IPS-11a (cell line): ENCODE measurements around the gene AJAP1.

Source experiments
- H3K4me3 ChIP-seq: one replicate; pipeline ENCODE4 v1.5.1; 2013; ENCODE audit warnings: low read depth, low read length, control low read depth

Gene AJAP1

DNA sequence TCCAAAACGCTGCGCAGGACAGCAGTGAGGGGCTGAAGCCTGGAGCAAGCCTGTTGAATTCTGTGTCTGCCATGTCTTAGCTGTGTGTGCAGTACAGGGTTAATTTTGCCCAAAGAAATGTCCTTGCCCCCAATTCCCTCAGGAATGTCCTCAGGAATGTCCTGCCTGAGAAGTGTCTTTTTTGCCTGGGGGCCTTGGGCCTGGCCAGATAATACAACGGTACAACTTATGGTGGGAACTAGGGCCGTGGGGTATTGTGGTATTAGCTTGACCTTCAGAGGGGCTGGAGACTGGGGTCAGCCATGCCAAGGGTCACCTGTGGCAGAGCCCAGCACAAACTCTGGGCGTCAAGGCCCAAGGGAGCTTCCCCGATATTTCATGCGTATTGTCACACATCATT, 107.7 kb downstream of the AJAP1 start:
- no peak overlapping the region for H3K4me3 ChIP-seq

- no peak overlapping the region for H3K4me3 ChIP-seq
These were observed 112.9 kb downstream of the AJAP1 start for GRCh38 chr1:4767308-4767707.

GRCh38 chr1:4768553-4768952, 114.1 kb downstream of the AJAP1 start:
- no peak overlapping the region for H3K4me3 ChIP-seq

- H3K4me3 ChIP-seq: no peak overlapping the region
These were observed 115.3 kb downstream of the AJAP1 start for GRCh38 chr1:4769516-4770280.

GRCh38 chr1:4770713-4771112, 116.3 kb downstream of the AJAP1 start:
- no peak overlapping the region for H3K4me3 ChIP-seq

- no peak overlapping the region for H3K4me3 ChIP-seq
These were observed 116.9 kb downstream of the AJAP1 start for GRCh38 chr1:4771267-4771666.

GRCh38 chr1:4771721-4772120, 117.3 kb downstream of the AJAP1 start:
- no peak overlapping the region for H3K4me3 ChIP-seq

DNA sequence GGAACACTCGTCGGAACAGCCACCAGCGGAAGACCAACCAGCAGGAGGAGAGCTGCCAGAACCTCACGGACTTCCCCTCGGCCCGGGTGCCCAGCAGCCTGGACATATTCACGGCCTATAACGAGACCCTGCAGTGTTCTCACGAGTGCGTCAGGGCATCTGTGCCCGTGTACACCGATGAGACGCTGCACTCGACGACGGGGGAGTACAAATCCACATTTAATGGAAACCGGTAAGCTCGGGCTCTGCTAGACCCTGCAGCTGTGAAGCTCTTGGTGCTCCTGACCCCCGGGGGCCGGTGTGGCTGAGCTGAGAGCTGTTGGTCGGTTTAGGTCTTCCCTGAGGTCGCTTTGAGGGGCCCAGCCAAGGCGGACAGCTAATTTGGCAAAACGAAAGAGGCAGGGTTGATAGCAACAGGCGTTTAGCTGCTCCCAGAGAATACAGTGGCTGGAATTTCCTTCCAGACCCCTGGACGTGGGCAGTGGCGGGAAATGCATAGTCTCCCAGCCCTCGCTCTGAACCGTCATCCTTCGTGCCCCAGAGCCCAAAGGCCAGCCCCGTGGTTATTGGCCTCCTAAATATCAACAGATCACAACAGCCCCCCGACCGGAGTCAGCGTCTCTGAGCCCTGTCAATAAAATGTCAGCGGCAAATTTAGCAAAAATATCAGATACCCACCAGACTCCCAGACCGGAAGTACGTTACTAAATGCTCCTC, 118.0 kb downstream of the AJAP1 start:
- no peak overlapping the region for H3K4me3 ChIP-seq

DNA sequence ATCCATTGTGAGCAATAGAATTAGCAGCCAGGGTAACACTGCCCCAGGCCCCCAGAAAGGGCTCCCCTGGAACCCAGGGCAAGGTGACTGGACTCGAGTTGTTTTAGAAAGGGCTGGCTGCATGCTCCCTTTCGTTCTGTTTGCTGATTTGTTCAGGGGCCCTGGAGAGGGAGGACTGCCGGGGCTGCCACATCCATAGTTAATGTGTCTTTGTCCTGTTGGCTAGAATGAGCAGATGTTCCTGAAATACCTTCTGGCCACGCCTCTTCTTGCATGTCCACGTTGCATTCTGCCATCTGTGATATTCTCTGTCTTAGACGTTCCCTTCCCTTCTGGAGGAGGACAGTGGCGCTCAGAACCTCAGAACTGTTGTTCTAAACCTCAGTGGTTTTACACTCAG, 118.8 kb downstream of the AJAP1 start:
- H3K4me3 ChIP-seq: no peak overlapping the region

DNA sequence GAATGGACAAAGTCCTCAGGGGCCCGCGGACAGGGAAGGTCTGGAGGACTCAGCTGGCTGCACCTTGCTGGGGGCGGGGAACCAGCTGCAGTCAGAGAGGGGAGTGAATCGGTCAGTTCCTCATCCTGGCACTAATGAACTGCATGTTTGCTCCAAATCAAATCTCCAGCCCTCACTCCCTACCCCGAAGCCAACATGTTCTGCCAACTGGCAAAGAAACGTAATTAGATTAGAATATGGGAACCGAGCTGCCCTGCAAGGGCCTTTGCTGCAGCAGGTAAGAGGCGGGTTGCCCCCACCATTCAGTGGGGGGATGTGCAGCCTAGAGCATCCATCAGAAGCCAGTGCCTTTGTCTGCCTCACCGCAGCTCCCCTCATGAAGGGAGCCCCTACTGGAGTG, 121.1 kb downstream of the AJAP1 start:
- no peak overlapping the region for H3K4me3 ChIP-seq

DNA sequence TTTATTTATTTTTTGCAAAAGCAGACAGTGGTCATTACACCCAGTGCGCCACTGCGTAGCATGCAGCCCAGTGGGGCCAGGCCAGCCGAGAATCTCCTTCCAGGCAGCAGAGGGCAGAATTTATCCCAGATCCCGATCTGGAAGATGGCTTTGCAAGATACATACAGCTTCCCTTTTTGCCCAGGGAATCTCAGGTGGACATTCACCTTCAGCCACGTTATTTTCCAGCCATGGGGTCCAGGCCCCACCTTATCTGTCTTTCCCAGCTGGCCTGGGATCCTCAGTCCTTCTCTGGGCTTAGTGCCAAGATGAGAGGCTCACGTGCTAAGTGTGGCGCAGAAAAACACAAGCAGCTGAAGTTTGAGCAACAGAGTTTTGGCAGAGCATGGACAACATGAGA, 123.6 kb downstream of the AJAP1 start:
- no peak overlapping the region for H3K4me3 ChIP-seq

GRCh38 chr1:4781646-4782045, 127.2 kb downstream of the AJAP1 start:
- no peak overlapping the region for H3K4me3 ChIP-seq

DNA sequence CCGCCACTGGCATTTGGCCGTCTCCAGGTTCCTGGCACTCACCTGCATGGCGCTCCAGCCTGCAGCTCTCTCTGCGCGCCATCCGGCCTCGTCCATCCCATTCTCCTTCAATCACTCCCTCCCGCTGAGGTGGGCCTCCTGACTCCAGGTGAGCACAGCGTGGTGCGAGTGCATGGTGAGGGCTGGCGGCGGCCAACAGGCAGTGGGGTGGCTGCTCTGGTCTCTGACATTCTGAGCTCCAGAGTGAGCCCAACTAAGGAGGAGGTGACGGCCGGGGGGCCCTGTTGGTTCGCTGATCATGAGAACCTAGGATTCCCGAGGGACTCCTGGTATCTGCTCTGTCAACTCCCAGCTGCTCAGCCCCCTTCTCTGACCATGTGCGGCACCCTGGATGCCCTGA, 130.4 kb downstream of the AJAP1 start:
- no peak overlapping the region for H3K4me3 ChIP-seq

- H3K4me3 ChIP-seq: no peak overlapping the region
These were observed 131.6 kb downstream of the AJAP1 start for GRCh38 chr1:4786055-4786454.

GRCh38 chr1:4787551-4787950, 133.1 kb downstream of the AJAP1 start:
- no peak overlapping the region for H3K4me3 ChIP-seq

DNA sequence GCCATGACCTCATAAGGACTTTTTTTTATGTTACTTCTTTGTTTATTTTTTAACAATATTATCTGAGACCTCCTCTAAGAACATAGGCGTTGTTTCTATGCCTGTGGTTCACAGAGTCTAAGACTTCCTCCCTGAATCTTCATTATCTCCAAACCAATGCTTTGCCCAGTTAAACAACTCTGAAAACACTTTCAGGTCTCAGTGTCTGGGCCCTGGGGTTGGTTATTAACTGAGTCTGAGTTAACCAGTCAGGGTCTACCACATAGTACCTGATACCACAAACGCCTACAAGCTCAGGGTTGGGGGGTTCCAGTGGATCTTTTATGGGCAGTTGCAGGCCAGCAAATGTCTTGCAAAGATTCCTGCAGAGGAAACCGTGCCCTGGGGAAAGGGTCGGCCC, 138.2 kb downstream of the AJAP1 start:
- no peak overlapping the region for H3K4me3 ChIP-seq

DNA sequence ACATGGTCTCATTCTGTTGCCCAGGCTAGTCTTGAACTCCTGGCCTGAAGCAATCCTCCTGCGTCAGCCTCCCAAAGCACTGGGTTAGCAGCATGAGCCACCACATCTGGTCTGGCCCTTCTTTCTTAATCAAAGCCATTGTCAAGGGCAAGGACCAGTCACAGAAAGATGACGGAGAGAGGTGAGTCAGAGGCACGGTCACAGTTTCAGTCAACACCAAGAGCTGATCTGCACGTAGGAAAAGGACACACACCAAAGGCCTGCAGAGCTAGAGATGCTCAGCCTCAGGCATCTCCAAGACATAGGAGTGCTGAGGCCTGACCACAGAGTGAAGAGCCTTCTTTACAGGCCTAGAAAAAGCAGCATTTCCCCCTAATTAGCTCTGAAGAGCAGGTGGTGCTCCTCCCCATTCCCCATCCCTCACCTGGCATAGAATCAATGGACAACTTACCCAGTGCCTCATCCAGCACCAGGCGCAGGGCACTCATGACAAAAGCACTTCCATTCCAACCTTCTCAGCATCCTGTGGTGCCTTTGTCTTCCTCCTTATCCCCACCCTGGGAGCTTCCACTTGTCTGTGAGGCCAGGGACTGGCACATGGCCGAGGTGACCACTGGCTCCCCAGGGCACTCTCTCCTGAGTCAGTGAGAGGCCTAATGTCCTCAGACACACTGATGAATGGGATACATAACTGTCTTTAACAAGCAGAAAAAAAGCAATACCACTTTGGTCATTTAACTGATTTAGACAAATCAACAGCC, 139.8 kb downstream of the AJAP1 start:
- H3K4me3 ChIP-seq: no peak overlapping the region

GRCh38 chr1:4796161-4797015, 142.0 kb downstream of the AJAP1 start:
- no peak overlapping the region for H3K4me3 ChIP-seq

DNA sequence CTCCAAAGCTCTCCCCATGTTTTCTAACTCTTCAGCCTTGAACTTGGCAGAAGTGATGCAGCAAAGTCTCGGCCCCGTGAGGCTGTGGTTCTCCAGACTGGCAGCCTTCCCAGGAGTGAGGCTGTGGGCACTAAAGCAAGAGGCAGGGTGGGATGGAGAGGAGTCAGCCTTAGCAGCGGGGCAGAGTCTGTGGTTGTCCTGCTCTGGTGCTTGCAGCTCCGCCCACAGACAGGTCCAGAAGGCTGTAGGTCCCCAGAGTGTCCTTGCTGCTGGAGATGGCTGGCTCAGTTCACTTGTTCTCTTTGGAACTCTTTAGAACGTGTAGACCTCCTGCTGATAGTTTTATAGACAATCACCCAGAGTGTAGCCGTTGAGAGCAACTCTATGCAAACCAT, 142.6 kb downstream of the AJAP1 start:
- H3K4me3 ChIP-seq: no peak overlapping the region

GRCh38 chr1:4797429-4797828, 143.0 kb downstream of the AJAP1 start:
- no peak overlapping the region for H3K4me3 ChIP-seq
